NCI-H526 treated with DMSO at 0.1 percent for 48 hours (cell line): ENCODE results near the gene PLEKHA1.

ENCODE experiments used
- DNase-seq: peaks from one replicate; lab custom pipeline; 2025; lab: John Stamatoyannopoulos, UW

PLEKHA1 gene

GRCh38 chr10:122480146-122480833 is 105.8 kb downstream of the PLEKHA1 start:
- no peak for DNase-seq

GRCh38 chr10:122481296-122482056 is 107.0 kb downstream of the PLEKHA1 start:
- DNase-seq: no peak
